ENCODE data around the gene KRTAP3-2. TPM values are rescaled to one million over a fixed set of nuclear protein-coding genes. Genes with fewer than 3 reads are reported as not detected.

Gene KRTAP3-2
- total RNA-seq, 1 experiment from 2014 or later = not detected

- DNase-seq (ENCODE audit: low read depth, low spot score) = no peak
- POLR2A ChIA-PET = no interaction called here
- TF ChIP-seq CBX3 (IDR thresholded peaks at IDR 0.05; ENCODE audit: low read depth) (no peak), EGR1 (IDR thresholded peaks at IDR 0.05; ENCODE audit: low read depth) (no peak), SP1 (IDR thresholded peaks at IDR 0.05; ENCODE audit: low read depth) (no peak), ZNF274 (IDR thresholded peaks at IDR 0.05; ENCODE audit: low read depth, low read length) (no peak), SRF (IDR thresholded peaks at IDR 0.05; ENCODE audit: low read depth) (no peak), JUND (IDR thresholded peaks at IDR 0.05) (no peak), POLR2AphosphoS5 (IDR thresholded peaks at IDR 0.05; ENCODE audit: low read depth, low read length) (no peak), CTCF (IDR thresholded peaks at IDR 0.05 in 2 of 3, conservative IDR thresholded peaks at IDR 0.05 in 1 of 3; ENCODE audit: borderline replicate concordance in 1 of 3, insufficient read depth in 1 of 3, low read depth in 2 of 3, low read length in 2 of 3) (no peak), ELF1 (IDR thresholded peaks at IDR 0.05; ENCODE audit: borderline replicate concordance, low read depth) (no peak), RAD21 (IDR thresholded peaks at IDR 0.05; ENCODE audit: low read depth) (no peak), EZH2 (IDR thresholded peaks at IDR 0.05) (no peak), YY1 (IDR thresholded peaks at IDR 0.05; ENCODE audit: extremely low read depth, insufficient replicate concordance, low read depth, low read length) (no peak), ZFX (IDR thresholded peaks at IDR 0.05) (no peak), ZBTB33 (IDR thresholded peaks at IDR 0.05; ENCODE audit: extremely low read depth, insufficient replicate concordance, low read length) (no peak), SIN3A (IDR thresholded peaks at IDR 0.05; ENCODE audit: low read depth) (no peak), EZH2phosphoT487 (IDR thresholded peaks at IDR 0.05; ENCODE audit: borderline replicate concordance) (no peak), POLR2A (IDR thresholded peaks at IDR 0.05; ENCODE audit: borderline replicate concordance, extremely low read depth, insufficient read depth, insufficient read length) (no peak), ATF3 (IDR thresholded peaks at IDR 0.05) (no peak), TCF7L2 (IDR thresholded peaks at IDR 0.05; ENCODE audit: borderline replicate concordance, extremely low read depth, insufficient read depth, insufficient read length) (no peak), FOSL1 (IDR thresholded peaks at IDR 0.05; ENCODE audit: low read depth) (no peak)
- Histone ChIP-seq H3K27me3 (ENCODE audit: insufficient read depth, low read length) (no peaks in the 10 kb centered on the region), H2AFZ (ENCODE audit: low read depth, low read length, poor library complexity, severe bottlenecking) (no peak overlapping the region), H3K9me3 (ENCODE audit: control insufficient read depth in 1 of 2, insufficient read depth in 1 of 2, low read depth in 1 of 2, low read length in 2 of 2) (peaks cover 0 to 15% of the 10 kb centered on the region in 2 experiments; a peak in 1 of 4 replicates), H3K36me3 (ENCODE audit: control insufficient read depth in 1 of 2, insufficient read depth in 2 of 2, low read length in 2 of 2) (peaks cover 0 to 17% of the 10 kb centered on the region in 2 experiments; a peak in 2 of 4 replicates), H3K4me3 (replicated peaks in 1 of 2; ENCODE audit: low read depth in 1 of 2, low read length in 2 of 2) (no peak overlapping the region), H3K9me2 (ENCODE audit: insufficient read depth) (no peaks in the 10 kb centered on the region), H3K9ac (ENCODE audit: low read length) (no peak overlapping the region), H3K4me2 (ENCODE audit: low read length) (no peak overlapping the region), H3K27ac (ENCODE audit: low read depth, low read length) (no peak overlapping the region), H4K20me1 (ENCODE audit: insufficient read depth) (no peaks in the 10 kb centered on the region), H3K4me1 (ENCODE audit: control insufficient read depth in 1 of 2, insufficient read depth in 2 of 2, low read length in 2 of 2) (peaks cover 0 to 6% of the 10 kb centered on the region in 2 experiments; a peak in 2 of 4 replicates), H3K79me2 (ENCODE audit: insufficient read depth, low read length) (no peaks in the 10 kb centered on the region)
- BruUV-seq (replicated peaks) = no TSS peak
- ATAC-seq = no peak
- RAD21 ChIA-PET (ENCODE audit: low non-redundant PET in 1 of 2, low total read pairs in 2 of 2, uncharacterized antibody in 2 of 2, unreplicated experiment in 2 of 2) = no interaction called here
- CTCF ChIA-PET = no interaction called here
- intact Hi-C loops (cut with micrococcal nuclease) = no loop called here
Measured at GRCh38 chr17:40967582-40967981, 32.1 kb downstream of the KRTAP3-2 start.

Measured in HCT116 (cell line).